ENCODE measurements around the gene P4HA2. TPM values are rescaled to one million over a fixed set of nuclear protein-coding genes. Genes with fewer than 3 reads are reported as not detected.

Gene P4HA2
- total and polyA plus RNA-seq, 4 donors = 20.3 to 62.3 (median 37.2) TPM

DNA sequence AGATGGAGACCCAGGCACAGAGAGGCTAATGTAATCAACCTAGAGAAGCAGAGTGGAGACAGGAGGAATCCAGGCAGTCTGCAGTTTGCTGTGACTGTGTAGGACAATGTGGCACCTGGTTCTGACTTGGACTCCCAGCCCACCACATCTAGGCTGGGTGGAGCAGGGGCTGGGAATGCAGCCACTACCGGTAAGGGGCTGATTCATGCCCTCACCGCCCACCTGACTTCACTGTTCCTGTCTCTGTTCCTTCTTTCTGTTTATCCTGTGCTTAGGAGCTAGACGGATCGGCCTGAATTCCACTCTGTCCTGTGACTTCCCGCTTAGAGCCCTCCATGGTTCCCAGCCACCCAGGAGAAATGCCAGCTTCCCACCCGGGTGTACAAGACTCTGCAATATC lies 32.4 kb upstream of the P4HA2 start:
- Histone ChIP-seq H3K27me3 (ENCODE audit: control insufficient read depth in 3 of 3, insufficient read depth in 3 of 3, low read length in 2 of 3) (peaks cover 0 to 2% (median 0%) of the 10 kb centered on the region in 3 donors), H3K27ac (ENCODE audit: low read depth in 1 of 2, low read length in 1 of 2) (no peak overlapping the region), H3K4me1 (ENCODE audit: control insufficient read depth in 5 of 5, insufficient read depth in 5 of 5, low read length in 5 of 5) (peaks cover 0 to 30% (median 6%) of the 10 kb centered on the region in 5 donors), H3K4me3 (no peak overlapping the region), H3K9me3 (ENCODE audit: control insufficient read depth in 4 of 4, insufficient read depth in 3 of 4, low read length in 3 of 4) (no peaks in the 10 kb centered on the region), H3K36me3 (ENCODE audit: control insufficient read depth in 4 of 4, insufficient read depth in 4 of 4, low read length in 4 of 4) (no peaks in the 10 kb centered on the region), H3K9ac (ENCODE audit: insufficient read depth in 1 of 2, low read length in 2 of 2) (peak overlapping the region in 1 of 2 donors; percentile 15)
- DNase-seq (peak in 2 of 3 donors; percentile 10 to 21), ATAC-seq (ENCODE audit: insufficient read depth, low FRiP score) (no peak)
- WGBS, 2 donors = 59 to 64% methylated on average over 6 of the region's 6 CpGs
- TF ChIP-seq, protein P1, sequence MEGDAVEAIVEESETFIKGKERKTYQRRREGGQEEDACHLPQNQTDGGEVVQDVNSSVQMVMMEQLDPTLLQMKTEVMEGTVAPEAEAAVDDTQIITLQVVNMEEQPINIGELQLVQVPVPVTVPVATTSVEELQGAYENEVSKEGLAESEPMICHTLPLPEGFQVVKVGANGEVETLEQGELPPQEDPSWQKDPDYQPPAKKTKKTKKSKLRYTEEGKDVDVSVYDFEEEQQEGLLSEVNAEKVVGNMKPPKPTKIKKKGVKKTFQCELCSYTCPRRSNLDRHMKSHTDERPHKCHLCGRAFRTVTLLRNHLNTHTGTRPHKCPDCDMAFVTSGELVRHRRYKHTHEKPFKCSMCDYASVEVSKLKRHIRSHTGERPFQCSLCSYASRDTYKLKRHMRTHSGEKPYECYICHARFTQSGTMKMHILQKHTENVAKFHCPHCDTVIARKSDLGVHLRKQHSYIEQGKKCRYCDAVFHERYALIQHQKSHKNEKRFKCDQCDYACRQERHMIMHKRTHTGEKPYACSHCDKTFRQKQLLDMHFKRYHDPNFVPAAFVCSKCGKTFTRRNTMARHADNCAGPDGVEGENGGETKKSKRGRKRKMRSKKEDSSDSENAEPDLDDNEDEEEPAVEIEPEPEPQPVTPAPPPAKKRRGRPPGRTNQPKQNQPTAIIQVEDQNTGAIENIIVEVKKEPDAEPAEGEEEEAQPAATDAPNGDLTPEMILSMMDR (IDR thresholded peaks at IDR 0.05; ENCODE audit: control extremely low read depth, extremely low read depth) = no peak

DNA sequence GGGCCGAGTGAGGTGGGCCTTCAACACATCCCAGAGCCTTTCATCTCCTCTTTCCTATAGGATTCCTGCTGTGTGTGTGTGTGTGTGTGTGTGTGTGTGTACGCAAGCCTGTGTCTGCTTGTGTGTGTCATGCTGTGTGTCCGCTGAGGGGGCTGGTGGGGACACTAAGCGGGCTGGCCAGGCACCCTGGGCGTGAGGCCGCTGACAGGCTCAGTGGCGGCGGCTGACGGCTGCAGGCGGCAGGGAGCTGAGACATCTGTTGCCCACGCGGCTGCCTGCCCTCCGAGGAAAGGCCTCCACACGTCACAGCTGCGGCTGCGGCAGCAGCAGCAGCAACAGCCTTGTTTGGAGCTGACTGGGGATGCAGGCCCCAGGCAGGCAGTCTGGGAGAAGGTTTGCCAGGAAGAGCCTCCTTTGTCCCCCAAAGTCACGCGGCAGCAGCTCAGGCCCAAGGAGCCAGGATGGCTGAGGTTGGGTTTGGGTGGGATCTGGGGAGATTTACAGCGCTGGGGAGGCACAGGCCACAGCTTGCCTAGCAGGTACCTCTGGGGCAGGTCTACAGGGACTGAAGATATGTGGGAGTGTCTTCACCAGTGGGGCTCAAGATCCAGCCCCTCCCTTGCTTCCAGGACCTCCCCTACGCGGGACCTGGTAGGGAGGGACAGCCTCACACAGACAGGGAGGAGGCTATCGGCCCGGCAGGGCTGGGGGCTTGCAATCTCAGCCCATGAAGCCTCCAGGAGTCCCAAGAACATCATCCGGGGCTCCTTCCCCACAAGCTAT lies 31.6 kb upstream of the P4HA2 start:
- Histone ChIP-seq H3K4me3 (no peak overlapping the region), H3K9ac (ENCODE audit: insufficient read depth in 1 of 2, low read length in 2 of 2) (peak overlapping the region in 1 of 2 donors; percentile 15), H3K9me3 (ENCODE audit: control insufficient read depth in 4 of 4, insufficient read depth in 3 of 4, low read length in 3 of 4) (no peaks in the 10 kb centered on the region), H3K27ac (ENCODE audit: low read depth in 1 of 2, low read length in 1 of 2) (peak overlapping the region in 1 of 2 donors; percentile 17), H3K4me1 (ENCODE audit: control insufficient read depth in 5 of 5, insufficient read depth in 5 of 5, low read length in 5 of 5) (peaks cover 0 to 30% (median 11%) of the 10 kb centered on the region in 5 donors), H3K36me3 (ENCODE audit: control insufficient read depth in 4 of 4, insufficient read depth in 4 of 4, low read length in 4 of 4) (no peaks in the 10 kb centered on the region), H3K27me3 (ENCODE audit: control insufficient read depth in 3 of 3, insufficient read depth in 3 of 3, low read length in 2 of 3) (peaks cover 0 to 2% (median 0%) of the 10 kb centered on the region in 3 donors)
- ATAC-seq (ENCODE audit: insufficient read depth, low FRiP score) (peak; percentile 25), DNase-seq (peak; percentile 95 to 97 (median 96))
- TF ChIP-seq, protein P1 (IDR thresholded peaks at IDR 0.05; ENCODE audit: control extremely low read depth, extremely low read depth) = no peak
- WGBS, 2 donors = 77 to 83% methylated on average over 24 of the region's 24 CpGs

DNA sequence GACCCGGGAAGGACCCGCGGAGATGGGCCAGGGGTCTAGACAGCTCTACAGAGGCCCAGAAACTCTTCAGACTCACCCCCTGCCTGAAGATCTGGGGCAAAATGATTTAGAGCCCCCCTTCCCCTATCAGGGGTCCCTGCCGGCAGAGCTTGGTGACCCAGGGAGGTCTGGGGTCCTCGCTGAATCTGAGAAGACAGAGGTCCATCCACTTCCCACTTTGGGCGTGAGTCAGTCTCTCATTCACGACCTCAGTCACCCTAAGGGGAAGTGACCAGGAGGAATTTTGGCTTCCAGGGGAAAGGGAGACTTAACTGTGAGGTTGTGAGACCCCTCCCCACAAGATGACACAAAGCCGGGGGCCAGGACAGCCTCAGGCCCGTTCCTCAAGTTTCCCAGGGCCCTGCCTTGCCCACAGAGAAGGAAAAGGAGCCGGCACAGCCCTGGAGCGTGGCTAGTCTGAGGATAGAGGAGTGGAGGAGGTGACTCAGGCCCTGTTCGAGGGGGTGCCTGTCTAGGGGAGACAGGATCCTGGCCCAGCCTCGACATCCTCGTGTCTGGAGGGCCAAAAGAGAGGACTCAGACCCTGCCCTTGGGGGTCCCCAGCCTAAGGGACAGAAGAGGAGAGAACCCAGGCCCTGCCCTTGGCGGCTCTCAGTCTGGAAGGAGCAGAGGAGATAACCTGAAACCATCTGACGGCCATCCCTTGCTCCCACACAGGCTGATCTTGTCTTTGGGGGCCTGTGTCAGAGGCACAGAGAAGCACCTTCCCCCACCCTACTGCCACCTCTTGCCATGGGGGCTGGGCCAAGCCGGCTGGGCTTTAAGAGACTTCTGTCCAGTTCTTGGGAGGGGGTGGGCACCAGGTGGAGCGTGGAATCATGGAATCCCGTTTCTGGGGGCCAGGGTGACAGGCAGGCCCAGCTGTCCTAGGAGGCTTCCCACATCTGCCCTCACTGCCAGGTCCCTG lies 30.7 kb upstream of the P4HA2 start:
- Histone ChIP-seq H3K27ac (ENCODE audit: low read depth in 1 of 2, low read length in 1 of 2) (peak overlapping the region; percentile 8 to 51), H3K9me3 (ENCODE audit: control insufficient read depth in 4 of 4, insufficient read depth in 3 of 4, low read length in 3 of 4) (no peaks in the 10 kb centered on the region), H3K4me3 (no peak overlapping the region), H3K36me3 (ENCODE audit: control insufficient read depth in 4 of 4, insufficient read depth in 4 of 4, low read length in 4 of 4) (no peaks in the 10 kb centered on the region), H3K4me1 (ENCODE audit: control insufficient read depth in 5 of 5, insufficient read depth in 5 of 5, low read length in 5 of 5) (peaks cover 0 to 30% (median 9%) of the 10 kb centered on the region in 5 donors), H3K27me3 (ENCODE audit: control insufficient read depth in 3 of 3, insufficient read depth in 3 of 3, low read length in 2 of 3) (peaks cover 0 to 2% (median 0%) of the 10 kb centered on the region in 3 donors), H3K9ac (ENCODE audit: insufficient read depth in 1 of 2, low read length in 2 of 2) (no peak overlapping the region)
- WGBS, 2 donors = 69 to 71% methylated on average over 19 of the region's 19 CpGs
- TF ChIP-seq, protein P1 (IDR thresholded peaks at IDR 0.05; ENCODE audit: control extremely low read depth, extremely low read depth) = no peak
- DNase-seq = no peak
- ATAC-seq (ENCODE audit: insufficient read depth, low FRiP score) = no peak
